Mucosa of rectum (tissue), 2 donors: ENCODE results near the gene CXCL17.

Experiments
- H3K27ac ChIP-seq, 2 donors: one replicate each; pipeline ENCODE4 v1.7.0; 2013; ENCODE audit warnings: inconsistent platforms in 2 of 2, low read depth in 2 of 2, low read length in 2 of 2
- H3K27me3 ChIP-seq, 2 donors: one replicate each; pipeline ENCODE4 v1.7.0; 2013; ENCODE audit warnings: low read length in 2 of 2; ENCODE audit not compliant: control insufficient read depth in 2 of 2, insufficient read depth in 2 of 2
- H3K36me3 ChIP-seq, 2 donors: one replicate each; pipeline ENCODE4 v1.7.0; 2013; ENCODE audit warnings: low read length in 2 of 2; ENCODE audit not compliant: control insufficient read depth in 2 of 2, insufficient read depth in 2 of 2
- H3K4me1 ChIP-seq, 2 donors: one replicate each; pipeline ENCODE4 v1.7.0; 2013; ENCODE audit warnings: low read length in 2 of 2, mild to moderate bottlenecking in 1 of 2; ENCODE audit not compliant: control insufficient read depth in 2 of 2, insufficient read depth in 2 of 2
- H3K4me3 ChIP-seq, 2 donors: one replicate each; pipeline ENCODE4 v1.7.0; 2013; ENCODE audit warnings: low read length in 2 of 2
- H3K9ac ChIP-seq, 2 donors: one replicate each; pipeline ENCODE4 v1.7.0; 2013; ENCODE audit warnings: low read length in 2 of 2, low read depth in 1 of 2, mild to moderate bottlenecking in 1 of 2
- H3K9me3 ChIP-seq, 2 donors: one replicate each; pipeline ENCODE4 v1.7.0; 2013; ENCODE audit warnings: low read length in 2 of 2; ENCODE audit not compliant: control insufficient read depth in 2 of 2
- donor health status: healthy.
- donor health status: Normal muscosa, but diverticular disease.

Gene CXCL17

DNA sequence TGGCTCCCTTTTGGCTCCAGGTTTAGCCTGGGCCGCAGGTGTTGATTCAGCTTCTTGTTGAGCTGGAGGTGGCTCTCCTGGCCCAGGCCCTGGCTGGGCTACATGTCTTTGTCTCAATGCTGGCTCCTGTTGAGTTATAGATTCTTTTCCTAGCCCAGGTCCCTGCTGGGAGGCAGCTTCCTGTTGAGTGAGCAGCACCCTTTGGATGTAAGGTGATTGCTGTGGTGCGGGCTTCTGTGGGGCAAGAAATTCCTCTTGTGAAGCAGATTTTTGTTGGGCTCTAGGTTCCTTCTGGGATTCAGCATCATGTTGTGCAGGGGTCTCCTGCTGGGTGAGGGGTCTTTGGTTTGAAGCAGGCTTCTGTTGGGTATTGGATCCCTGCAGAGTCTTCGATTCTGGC is 16.1 kb downstream of the CXCL17 start:
- Histone ChIP-seq H3K9ac (no peak overlapping the region), H3K9me3 (no peaks in the 10 kb centered on the region), H3K27me3 (peaks cover 4 to 6% of the 10 kb centered on the region in 2 donors), H3K36me3 (no peaks in the 10 kb centered on the region), H3K27ac (no peak overlapping the region), H3K4me1 (peaks cover 15 to 19% of the 10 kb centered on the region in 2 donors), H3K4me3 (no peak overlapping the region)

DNA sequence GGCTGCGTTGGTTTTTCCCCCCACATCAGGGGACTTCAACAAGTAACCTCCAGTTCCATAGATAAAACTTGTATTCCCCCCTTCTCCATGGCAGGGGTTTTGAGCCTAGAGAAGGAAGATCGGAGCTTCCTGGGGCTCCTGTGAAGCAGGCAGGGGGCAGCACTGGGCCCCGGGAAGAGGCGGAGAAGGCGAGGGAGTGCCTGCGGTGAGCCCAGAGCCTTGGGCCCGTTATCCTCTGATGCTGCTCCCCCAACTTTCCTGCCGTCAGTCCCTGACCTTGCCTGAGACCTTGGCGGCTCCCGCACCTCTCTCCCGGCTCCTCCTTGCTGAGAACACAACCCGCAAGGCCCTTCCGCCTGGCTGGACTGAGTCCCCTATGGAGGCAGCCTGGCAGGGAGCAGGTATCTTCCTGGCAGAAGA is 18.0 kb downstream of the CXCL17 start:
- Histone ChIP-seq H3K27ac (no peak overlapping the region), H3K4me3 (no peak overlapping the region), H3K9ac (no peak overlapping the region), H3K9me3 (no peaks in the 10 kb centered on the region), H3K36me3 (no peaks in the 10 kb centered on the region), H3K4me1 (peaks cover 18 to 30% of the 10 kb centered on the region in 2 donors), H3K27me3 (peaks cover 4 to 6% of the 10 kb centered on the region in 2 donors)

DNA sequence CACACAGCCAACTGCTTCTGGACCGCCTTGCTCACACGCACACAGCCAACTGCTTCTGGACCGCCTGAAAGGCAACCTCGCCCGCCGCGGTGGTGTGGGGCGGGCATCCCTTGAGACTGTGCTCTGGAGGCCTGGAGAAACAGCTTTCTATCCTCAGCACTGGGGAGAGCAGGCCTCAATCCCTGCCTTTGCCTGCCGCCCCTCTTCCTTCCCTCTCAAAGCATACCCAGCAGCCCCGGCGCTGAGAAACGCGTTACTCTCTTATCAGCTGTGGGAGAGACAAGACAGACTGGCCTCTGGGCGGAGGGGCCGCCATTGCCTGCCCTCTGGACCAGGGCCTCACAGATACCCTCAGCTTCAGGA is 18.4 kb downstream of the CXCL17 start:
- H3K36me3 ChIP-seq, result no peaks in the 10 kb centered on the region
- H3K4me3 ChIP-seq, result peak overlapping the region in 1 of 2 donors; percentile 54
- peaks cover 4 to 6% of the 10 kb centered on the region in 2 donors for H3K27me3 ChIP-seq
- no peak overlapping the region for H3K9ac ChIP-seq
- H3K4me1 ChIP-seq, result peaks cover 18 to 30% of the 10 kb centered on the region in 2 donors
- H3K9me3 ChIP-seq, result no peaks in the 10 kb centered on the region
- H3K27ac ChIP-seq, result no peak overlapping the region

DNA sequence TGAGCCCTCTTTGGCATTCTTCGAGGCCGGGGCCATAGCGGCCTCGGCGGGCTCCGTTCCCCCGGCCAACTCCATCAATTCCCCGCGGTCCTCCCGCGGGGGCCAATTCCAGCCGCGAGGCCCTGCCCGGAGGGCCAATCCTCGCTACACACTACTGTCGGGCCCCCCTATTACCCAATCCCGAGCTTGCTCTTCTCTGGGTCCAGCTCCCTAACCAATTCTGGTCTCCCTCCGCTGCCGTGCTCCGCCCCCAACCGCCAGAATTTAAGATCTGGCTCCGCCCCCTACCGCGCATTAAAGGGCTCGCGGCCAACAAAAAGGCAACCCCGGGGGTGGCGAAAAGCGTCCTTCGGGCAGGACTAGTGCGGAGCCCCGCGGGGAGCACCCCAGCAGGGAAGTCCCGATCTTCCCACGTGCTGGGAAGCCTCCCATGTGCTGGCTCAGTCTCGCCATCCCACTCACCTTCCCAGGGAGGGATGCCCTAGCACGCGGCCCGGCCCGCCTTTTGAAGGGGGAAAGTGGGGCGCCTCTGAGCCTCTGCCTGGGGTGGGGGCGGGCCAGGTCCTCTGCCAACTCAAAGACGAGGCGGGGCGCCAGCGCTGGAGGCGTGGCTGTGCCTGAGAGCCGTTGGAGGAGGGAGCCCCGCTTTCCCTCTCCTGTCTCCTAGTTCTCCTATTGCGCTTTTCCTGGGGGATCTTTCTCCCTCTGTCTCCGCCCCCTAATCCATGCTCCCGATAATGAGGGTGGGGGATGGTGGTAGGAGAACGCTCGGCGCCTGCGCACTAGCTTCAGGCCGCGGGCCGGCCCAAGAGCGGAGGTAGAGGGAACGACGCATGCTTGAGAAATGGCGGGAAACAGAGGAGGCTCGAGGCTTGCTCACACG is 19.0 kb downstream of the CXCL17 start:
- Histone ChIP-seq H3K27me3 (peaks cover 4 to 6% of the 10 kb centered on the region in 2 donors), H3K27ac (peak overlapping the region; percentile 19 to 71), H3K9me3 (no peaks in the 10 kb centered on the region), H3K4me1 (peaks cover 18 to 30% of the 10 kb centered on the region in 2 donors), H3K4me3 (peak overlapping the region; percentile 54 to 85), H3K9ac (peak overlapping the region; percentile 55 to 80), H3K36me3 (no peaks in the 10 kb centered on the region)

DNA sequence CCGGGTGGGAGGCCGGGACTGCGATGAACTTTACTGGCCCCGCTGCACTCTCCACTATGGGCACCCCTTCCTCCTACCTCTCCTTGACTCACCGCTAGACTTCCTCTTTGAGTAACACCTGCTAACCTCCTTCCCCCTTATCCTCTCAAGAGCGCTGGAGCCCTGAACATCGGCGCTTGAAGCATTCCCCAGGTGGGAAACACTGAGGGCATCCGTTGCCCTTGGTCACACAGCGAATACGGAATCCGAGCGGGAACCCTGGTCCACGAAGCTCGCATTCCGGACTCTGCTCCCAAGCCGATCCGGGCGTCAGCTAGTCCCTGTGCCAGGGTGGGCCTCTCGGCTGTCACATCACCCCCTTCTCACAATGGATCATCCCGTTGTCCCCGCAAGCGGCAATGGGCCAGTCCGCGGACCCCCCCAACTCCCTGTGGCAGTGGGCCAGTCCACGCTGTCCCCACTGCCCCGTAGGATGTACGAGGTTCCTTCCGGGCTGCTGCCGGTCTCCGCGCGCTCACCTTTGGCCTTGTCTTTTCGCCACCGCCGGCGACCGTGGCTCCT is 19.8 kb downstream of the CXCL17 start:
- H3K36me3 ChIP-seq, result no peaks in the 10 kb centered on the region
- peaks cover 18 to 30% of the 10 kb centered on the region in 2 donors for H3K4me1 ChIP-seq
- no peaks in the 10 kb centered on the region for H3K9me3 ChIP-seq
- peaks cover 4 to 6% of the 10 kb centered on the region in 2 donors for H3K27me3 ChIP-seq
- peak overlapping the region; percentile 54 to 85 for H3K4me3 ChIP-seq
- H3K9ac ChIP-seq, result peak overlapping the region; percentile 55 to 80
- H3K27ac ChIP-seq, result peak overlapping the region; percentile 19 to 71

DNA sequence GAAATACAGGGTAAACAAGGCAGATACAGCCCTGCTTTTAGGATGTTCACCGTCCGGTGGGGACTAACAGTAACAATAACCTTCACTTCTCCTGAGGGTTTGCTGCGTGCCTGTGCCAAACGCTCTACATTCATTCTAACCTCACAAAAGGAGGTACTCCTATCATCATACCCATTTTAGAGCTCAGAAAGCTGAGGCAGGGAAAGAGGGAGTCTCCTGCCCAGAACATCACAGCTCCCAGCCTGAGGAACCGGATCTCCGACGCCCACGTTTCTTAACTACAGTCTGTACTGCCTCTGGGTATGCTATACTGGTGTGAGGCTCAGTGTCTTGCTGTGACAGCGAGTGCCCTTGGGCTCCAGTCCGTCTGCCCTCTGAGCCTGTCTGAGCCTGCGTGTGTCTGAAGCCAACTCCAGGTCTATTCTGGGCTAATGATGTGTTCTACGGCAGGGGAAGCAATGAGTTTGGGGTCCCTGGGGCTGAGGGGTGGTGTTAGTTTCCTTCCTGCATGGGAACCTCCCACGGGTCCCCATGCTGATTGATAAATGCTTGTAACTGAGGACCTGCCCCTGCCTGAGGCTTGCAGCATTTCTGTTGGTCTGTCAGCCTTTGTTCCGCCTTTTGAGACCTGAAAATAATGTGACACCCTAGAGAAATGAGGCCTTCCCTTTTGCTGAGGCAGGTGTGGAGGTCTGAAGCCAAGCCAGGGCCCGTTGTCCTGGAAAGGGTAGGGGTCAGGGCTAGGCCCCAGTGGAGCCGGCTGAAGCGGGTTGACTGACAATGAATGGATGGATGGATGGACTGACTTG is 20.4 kb downstream of the CXCL17 start:
- peak overlapping the region in 1 of 2 donors; percentile 71 for H3K27ac ChIP-seq
- H3K36me3 ChIP-seq, result no peaks in the 10 kb centered on the region
- H3K9me3 ChIP-seq, result no peaks in the 10 kb centered on the region
- peaks cover 4 to 6% of the 10 kb centered on the region in 2 donors for H3K27me3 ChIP-seq
- H3K9ac ChIP-seq, result peak overlapping the region; percentile 55 to 80
- H3K4me3 ChIP-seq, result peak overlapping the region; percentile 54 to 85
- H3K4me1 ChIP-seq, result peaks cover 18 to 30% of the 10 kb centered on the region in 2 donors

DNA sequence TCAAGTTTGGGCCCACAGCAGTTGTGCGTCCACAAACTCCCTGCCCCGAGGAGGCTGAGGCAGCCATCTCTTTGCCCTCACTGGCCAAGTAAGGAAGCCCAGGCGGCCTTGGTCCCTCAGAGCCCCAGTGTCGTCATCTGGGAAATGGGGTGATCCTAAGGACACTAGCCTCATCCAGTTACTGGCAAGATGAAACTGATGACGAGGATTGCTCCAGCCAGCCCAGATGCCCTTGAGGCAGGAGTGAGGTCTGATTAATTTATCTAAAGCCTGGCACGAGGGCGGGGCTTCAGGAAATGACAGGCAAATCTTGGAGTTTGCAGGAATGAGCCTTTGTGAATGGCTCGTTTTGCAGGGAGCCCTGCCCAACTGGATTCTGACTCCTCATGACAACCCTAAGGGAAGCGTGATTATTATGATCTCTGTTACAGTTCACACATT is 21.1 kb downstream of the CXCL17 start:
- no peak overlapping the region for H3K4me3 ChIP-seq

DNA sequence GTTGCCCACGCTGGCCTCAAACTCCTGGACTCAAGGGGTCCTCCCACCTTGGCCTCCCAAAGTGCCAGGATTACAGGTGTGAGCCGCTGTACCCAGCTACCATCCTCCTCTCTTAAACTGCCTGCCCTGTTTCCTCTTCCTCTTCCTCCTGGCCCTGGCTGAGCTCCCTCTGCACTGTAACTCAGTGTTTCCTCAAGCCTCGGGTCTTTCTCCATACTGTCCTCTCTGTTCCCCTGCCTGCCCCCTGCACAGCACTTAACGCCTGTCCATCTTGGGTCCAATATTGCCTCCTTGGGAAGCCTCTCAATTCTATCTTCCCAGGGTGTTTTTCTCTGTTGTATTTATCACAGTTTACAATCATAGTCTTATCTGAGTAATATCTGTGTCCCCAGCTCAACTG is 21.6 kb downstream of the CXCL17 start:
- Histone ChIP-seq H3K27ac (no peak overlapping the region), H3K4me3 (no peak overlapping the region), H3K27me3 (peaks cover 4 to 6% of the 10 kb centered on the region in 2 donors)

More for the DNA sequence above, 21.1 kb downstream of the CXCL17 start:
- H3K27ac ChIP-seq, result no peak overlapping the region
- no peaks in the 10 kb centered on the region for H3K9me3 ChIP-seq
- H3K9ac ChIP-seq, result no peak overlapping the region
- peaks cover 18 to 30% of the 10 kb centered on the region in 2 donors for H3K4me1 ChIP-seq
- no peaks in the 10 kb centered on the region for H3K36me3 ChIP-seq
- H3K27me3 ChIP-seq, result peaks cover 4 to 6% of the 10 kb centered on the region in 2 donors

DNA sequence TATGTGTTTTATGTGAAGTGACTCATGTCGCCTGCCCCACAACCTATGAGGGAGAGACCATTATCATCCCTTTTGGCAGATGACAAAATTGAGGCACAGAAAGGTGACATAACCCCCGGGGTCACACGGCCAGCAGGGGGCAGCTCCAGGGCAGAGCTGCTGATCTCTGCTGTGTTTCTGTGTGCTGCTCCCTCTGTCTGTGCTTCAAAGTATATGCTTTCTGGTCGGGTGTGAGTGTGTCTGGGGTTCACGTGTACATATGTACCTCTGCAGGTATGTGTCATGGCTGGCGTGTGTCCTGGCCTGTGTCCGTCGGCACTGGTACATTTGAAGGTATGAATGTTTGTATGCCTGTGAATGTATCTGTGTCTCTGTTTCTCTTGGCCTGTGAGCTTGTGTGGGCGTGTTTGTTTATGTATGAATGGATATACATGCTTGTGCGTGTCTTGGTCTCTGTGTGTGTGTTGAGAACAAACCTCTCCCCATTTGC is 22.6 kb downstream of the CXCL17 start:
- no peak overlapping the region for H3K9ac ChIP-seq
- peaks cover 18 to 30% of the 10 kb centered on the region in 2 donors for H3K4me1 ChIP-seq
- no peaks in the 10 kb centered on the region for H3K36me3 ChIP-seq
- no peaks in the 10 kb centered on the region for H3K9me3 ChIP-seq
- H3K27me3 ChIP-seq, result peaks cover 4% of the 10 kb centered on the region in 2 donors
- no peak overlapping the region for H3K4me3 ChIP-seq
- no peak overlapping the region for H3K27ac ChIP-seq

More for the DNA sequence above, 21.6 kb downstream of the CXCL17 start:
- H3K4me1 ChIP-seq, result peaks cover 18 to 30% of the 10 kb centered on the region in 2 donors
- H3K36me3 ChIP-seq, result no peaks in the 10 kb centered on the region
- no peak overlapping the region for H3K9ac ChIP-seq
- no peaks in the 10 kb centered on the region for H3K9me3 ChIP-seq
